ENCODE results near the gene CNIH2.

DNA sequence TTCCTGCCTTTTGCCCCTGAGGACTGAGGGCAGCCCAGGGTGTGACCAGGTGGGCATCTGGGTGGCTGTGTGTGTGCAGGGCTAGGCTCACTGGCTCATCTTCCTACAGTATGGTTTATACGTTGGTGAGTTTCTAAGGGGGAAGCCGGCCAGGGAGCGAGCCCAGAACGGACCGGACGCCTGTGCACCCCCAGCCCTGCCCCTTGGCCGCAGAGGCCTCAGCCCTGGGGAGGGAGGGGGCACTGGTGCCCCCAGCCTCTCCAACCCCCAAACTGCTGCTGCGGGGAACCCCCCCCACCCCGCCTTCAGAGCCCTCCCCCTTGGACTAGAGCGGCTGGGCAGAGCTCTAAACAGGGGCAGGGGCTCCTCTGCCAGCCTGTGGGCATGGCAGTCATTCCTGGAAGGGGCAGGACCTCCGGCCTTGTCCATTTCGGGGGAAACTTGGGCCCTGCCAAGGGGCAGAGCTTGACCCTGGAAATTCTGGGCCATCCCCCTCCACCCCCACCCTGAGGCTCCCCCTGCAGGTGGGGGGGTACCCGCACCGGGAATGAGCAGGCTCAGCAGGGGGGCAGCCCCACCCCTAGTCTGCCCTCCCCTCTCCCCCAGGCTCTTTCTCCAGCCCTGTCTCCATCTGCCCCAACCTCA is 5.6 kb downstream of the CNIH2 start:
- TF ChIP-seq, protein P1, sequence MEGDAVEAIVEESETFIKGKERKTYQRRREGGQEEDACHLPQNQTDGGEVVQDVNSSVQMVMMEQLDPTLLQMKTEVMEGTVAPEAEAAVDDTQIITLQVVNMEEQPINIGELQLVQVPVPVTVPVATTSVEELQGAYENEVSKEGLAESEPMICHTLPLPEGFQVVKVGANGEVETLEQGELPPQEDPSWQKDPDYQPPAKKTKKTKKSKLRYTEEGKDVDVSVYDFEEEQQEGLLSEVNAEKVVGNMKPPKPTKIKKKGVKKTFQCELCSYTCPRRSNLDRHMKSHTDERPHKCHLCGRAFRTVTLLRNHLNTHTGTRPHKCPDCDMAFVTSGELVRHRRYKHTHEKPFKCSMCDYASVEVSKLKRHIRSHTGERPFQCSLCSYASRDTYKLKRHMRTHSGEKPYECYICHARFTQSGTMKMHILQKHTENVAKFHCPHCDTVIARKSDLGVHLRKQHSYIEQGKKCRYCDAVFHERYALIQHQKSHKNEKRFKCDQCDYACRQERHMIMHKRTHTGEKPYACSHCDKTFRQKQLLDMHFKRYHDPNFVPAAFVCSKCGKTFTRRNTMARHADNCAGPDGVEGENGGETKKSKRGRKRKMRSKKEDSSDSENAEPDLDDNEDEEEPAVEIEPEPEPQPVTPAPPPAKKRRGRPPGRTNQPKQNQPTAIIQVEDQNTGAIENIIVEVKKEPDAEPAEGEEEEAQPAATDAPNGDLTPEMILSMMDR (IDR thresholded peaks at IDR 0.05) = no peak
- TF ChIP-seq POLR2A (IDR thresholded peaks at IDR 0.05) (no peak), POLR2AphosphoS5 (IDR thresholded peaks at IDR 0.05) (no peak), EP300 (IDR thresholded peaks at IDR 0.05) (no peak)

Data from stomach (tissue), 4 donors.